ENCODE data around the gene GPR17. TPM values are rescaled to one million over a fixed set of nuclear protein-coding genes. Genes with fewer than 3 reads are reported as not detected.

GPR17 gene
- total RNA-seq, 4 donors from 2014 or later = not detected

DNA sequence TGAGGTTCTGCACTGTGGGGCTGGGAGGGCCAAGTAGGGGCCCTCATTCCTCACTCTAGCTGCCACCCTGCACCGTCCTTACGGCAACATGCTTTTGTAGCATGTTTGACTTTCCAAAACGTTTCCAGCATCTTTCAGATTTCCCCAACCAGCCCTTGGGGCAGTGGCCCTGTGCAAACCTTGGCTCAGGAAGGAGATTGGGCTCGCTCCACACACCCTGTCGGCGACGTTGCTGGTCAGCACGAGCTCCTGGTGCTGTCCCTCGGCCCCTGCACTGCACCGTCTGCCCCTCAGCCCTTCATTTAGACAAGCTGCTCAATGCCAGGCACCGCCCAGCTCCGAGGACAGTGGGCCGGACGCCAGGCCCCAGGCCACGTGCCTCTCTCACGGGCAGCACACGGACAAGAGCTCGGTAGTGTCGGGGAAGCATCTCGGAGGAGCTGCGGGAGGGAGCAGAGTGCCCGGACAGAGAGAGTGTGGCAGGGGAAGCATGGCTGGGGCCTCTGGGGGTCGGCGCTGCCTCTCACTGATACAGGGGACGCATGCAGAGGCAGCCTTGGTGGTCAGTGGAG is 6.9 kb downstream of the GPR17 start:
- DNase-seq = no peak
- Histone ChIP-seq H3K9me3 (no peaks in the 10 kb centered on the region), H3K36me3 (no peaks in the 10 kb centered on the region), H3K4me1 (peaks cover 10 to 44% of the 10 kb centered on the region in 2 donors), H3K4me3 (replicated peaks in 1 of 3) (no peak overlapping the region), H3K27me3 (no peaks in the 10 kb centered on the region), H3K27ac (peak overlapping the region in 1 of 3 donors; percentile 32)
- intact Hi-C loops (cut with DNase I) = no loop called here
- 81 to 86% methylated on average over 25 of the region's 25 CpGs for WGBS, 2 donors
- no peak for TF ChIP-seq CTCF (IDR thresholded peaks at IDR 0.05)
- no peak for TF ChIP-seq POLR2A (IDR thresholded peaks at IDR 0.05)

DNA sequence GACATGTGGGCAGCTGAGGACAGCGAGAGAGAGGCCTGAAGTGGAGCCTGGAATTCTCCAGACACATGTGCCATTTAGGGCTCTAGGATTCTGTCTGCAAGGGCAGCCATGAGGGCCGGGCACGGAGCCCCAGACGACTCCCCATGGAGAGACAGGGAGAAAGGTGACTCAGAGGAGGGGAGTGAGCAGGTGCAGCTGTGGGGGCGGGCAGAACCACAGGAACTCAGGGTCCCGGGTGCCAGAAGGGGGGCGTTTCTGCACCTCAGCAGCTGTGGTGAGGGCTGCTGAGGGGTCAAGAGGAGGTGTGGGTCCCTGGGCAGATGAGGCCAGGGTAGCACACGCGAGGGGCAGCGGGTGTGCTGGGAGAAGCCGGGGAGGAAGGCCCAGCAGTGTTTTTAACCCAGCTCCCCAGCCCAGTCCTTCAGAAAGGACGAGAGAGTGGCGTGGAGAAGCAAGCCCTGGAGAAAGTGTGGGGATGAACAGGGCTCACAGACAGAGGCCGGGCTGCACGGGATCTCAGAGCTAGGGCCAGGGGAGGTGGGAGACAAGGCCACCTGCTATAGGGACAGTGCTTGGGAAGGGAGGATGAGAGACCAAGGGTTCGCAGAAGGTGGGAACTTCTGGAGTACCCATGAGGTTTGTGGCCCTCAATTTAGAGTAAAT is 7.6 kb downstream of the GPR17 start:
- H3K4me1 ChIP-seq = peaks cover 10 to 46% of the 10 kb centered on the region in 2 donors
- 89 to 92% methylated on average over 15 to 16 of the region's 16 CpGs for WGBS, 2 donors
- H3K27me3 ChIP-seq = no peaks in the 10 kb centered on the region

GRCh38 chr2:127654084-127654837 is 8.3 kb downstream of the GPR17 start:
- no peak overlapping the region for H3K27ac ChIP-seq
- intact Hi-C loops (cut with DNase I) = no loop called here
- TF ChIP-seq POLR2A (IDR thresholded peaks at IDR 0.05) = no peak
- no peak for TF ChIP-seq CTCF (IDR thresholded peaks at IDR 0.05)
- H3K27me3 ChIP-seq = no peaks in the 10 kb centered on the region
- H3K36me3 ChIP-seq = no peaks in the 10 kb centered on the region
- no peak overlapping the region for H3K4me3 ChIP-seq (replicated peaks in 1 of 3)
- WGBS, 2 donors = 83 to 93% methylated on average over 1 to 18 of the region's 24 CpGs
- DNase-seq = no peak
- H3K9me3 ChIP-seq = no peaks in the 10 kb centered on the region
- peaks cover 8 to 49% of the 10 kb centered on the region in 2 donors for H3K4me1 ChIP-seq

More for the DNA sequence above, 7.6 kb downstream of the GPR17 start:
- Histone ChIP-seq H3K4me3 (replicated peaks in 1 of 3) (no peak overlapping the region), H3K9me3 (no peaks in the 10 kb centered on the region), H3K36me3 (no peaks in the 10 kb centered on the region), H3K27ac (no peak overlapping the region)
- TF ChIP-seq CTCF (IDR thresholded peaks at IDR 0.05) (no peak), POLR2A (IDR thresholded peaks at IDR 0.05) (no peak)
- DNase-seq = no peak
- intact Hi-C loops (cut with DNase I) = no loop called here

GRCh38 chr2:127654838-127655175 is 8.9 kb downstream of the GPR17 start:
- intact Hi-C loops (cut with DNase I) = no loop called here
- H3K4me1 ChIP-seq = peaks cover 3 to 45% of the 10 kb centered on the region in 2 donors
- no peaks in the 10 kb centered on the region for H3K27me3 ChIP-seq
- no peak overlapping the region for H3K27ac ChIP-seq
- H3K9me3 ChIP-seq = no peaks in the 10 kb centered on the region
- WGBS, 2 donors = 91% methylated on average over 8 of the region's 8 CpGs; no CpG with 5 or more reads in 1 of the 2 donors
- H3K36me3 ChIP-seq = no peaks in the 10 kb centered on the region
- no peak for DNase-seq
- no peak overlapping the region for H3K4me3 ChIP-seq (replicated peaks in 1 of 3)
- TF ChIP-seq POLR2A (IDR thresholded peaks at IDR 0.05) (no peak), CTCF (IDR thresholded peaks at IDR 0.05) (no peak)

Data from thyroid gland (tissue), 4 donors.